ENCODE results near the gene MADD.

DNA sequence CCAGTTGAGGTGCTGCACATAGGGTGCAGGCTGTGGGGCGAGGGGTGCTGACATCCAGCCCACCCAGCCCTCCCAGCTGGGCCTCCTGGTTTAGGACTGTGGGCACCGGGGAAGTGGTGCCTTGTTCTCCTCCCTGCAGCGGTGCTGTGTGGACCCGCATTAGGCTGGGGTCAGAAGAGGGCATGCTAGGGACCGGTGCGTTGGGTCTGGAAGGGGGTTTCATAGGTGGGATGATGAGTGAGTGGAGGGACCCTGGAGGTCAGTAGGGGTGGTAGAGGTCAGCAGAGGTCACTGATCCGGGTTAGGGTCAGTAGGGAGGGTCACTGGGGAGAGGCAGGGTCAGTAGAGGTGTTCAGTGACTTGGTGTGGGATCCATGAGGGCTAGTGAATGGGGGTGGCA lies 89.2 kb downstream of the MADD start:
- TF ChIP-seq, protein P1, sequence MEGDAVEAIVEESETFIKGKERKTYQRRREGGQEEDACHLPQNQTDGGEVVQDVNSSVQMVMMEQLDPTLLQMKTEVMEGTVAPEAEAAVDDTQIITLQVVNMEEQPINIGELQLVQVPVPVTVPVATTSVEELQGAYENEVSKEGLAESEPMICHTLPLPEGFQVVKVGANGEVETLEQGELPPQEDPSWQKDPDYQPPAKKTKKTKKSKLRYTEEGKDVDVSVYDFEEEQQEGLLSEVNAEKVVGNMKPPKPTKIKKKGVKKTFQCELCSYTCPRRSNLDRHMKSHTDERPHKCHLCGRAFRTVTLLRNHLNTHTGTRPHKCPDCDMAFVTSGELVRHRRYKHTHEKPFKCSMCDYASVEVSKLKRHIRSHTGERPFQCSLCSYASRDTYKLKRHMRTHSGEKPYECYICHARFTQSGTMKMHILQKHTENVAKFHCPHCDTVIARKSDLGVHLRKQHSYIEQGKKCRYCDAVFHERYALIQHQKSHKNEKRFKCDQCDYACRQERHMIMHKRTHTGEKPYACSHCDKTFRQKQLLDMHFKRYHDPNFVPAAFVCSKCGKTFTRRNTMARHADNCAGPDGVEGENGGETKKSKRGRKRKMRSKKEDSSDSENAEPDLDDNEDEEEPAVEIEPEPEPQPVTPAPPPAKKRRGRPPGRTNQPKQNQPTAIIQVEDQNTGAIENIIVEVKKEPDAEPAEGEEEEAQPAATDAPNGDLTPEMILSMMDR (IDR thresholded peaks at IDR 0.05), result no peak
- no peak for TF ChIP-seq POLR2A (IDR thresholded peaks at IDR 0.05)

Measured in right lobe of liver (tissue), 4 donors.